DLD1 (cell line): ENCODE results near the gene ANAPC2.
"Not testable (repeated sequence)": the region's sequence is repeated elsewhere in the genome, so short reads cannot be mapped to it uniquely, and the experiment has no call there.

Experiments used
- in situ Hi-C: cut with HindIII; loops from 2 replicates; pipeline ENCODE4 v1.10.0; 2017; ENCODE audit warnings: low sequenced_read_pairs

Gene ANAPC2

DNA sequence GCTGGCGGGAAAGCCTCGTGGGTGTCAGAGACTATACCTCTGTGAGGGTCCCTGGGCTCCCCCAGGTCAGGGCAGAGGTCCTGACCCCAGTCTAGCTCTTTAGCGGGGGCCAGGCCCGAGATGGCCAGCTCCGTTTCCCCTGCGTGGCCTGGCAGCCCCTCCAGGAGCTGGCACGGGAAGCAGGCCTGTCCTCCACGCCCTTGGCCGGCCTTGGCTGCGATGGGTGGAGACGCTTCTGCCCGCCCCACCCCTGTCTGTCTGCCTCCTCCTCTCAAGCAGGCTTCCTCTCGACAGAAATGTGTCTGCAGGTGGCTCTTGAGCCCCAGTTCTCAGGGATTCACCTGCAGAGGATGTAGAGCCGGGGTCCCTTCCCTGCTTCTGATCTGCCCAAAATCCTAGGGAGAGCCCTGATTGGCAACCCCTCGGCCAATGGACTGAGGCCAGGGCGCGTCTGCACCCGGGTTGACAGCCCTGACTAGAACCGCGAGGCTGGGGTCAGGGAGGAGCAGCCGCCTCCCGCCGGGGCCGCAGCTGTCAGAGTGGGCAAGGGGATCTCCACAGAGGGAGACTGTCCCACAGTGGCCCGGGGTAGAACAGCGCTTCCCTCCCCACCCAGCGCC is 52.0 kb downstream of the ANAPC2 start:
- in situ Hi-C loops: no loop called here

DNA sequence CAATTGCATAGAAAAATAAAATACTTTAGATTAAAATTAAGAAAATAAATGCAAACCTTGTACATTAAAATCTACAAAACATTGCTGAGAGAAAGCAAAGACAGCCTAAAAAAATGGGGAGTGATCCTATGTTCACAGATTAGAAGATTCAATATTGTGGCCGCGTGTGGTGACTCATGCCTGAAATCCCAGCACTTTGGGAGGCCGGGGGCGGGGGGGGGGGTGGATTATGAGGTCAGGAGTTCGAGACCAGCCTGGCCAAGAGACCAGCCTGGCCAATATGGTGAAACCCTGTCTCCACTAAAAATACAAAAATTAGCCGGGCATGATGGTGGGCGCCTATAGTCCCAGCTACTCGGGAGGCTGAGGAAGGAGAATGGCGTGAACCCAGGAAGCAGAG is 53.2 kb downstream of the ANAPC2 start:
- in situ Hi-C loops: not testable (repeated sequence)

DNA sequence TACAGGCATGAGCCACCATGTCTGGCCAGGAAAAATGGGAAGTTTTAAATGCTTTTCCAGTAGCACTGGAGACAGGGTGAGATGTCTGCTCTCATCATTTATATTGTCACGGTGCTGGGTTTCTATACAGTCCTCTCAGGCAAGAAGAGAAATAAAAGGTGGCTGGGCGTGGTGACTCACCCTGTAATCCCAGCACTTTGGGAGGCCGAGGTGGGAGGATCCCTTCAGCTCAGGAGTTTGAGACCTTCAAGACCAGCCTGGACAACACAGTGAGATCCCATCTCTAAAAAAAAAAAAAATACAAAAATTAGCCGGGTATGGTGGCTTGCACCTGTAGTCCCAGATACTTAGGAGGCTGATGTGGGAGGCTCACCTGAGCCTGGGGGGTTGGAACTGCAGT is 54.2 kb downstream of the ANAPC2 start:
- in situ Hi-C loops: no loop called here

DNA sequence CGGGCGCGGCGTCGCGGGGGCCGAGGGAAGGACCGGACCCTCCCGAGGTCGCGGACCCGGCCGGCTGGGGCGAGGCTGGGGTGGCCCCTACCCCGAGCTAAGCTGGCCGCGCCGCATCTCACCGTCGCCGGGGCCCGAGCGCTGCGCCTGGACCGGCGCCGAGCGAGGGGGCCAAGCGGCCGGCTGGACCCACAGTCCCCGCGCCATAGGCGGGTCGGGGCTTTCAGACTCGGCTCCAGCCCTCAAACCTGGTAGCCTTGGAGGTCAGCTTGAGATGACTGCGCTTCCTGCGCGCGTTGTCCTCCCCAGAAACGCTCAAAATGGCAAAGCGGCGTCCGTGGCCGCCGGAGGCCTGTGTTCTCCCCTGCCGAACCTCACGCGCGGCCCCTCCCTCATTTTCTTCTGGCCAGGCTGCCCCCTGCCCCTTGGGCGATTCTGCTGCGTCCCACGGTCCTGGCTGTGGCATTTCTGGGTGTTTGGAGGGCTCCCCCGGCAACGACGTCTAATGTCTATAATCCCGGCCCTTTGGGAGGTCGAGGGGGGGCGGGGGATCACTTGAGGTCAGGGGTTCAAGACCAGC is 58.1 kb downstream of the ANAPC2 start:
- in situ Hi-C loops: no loop called here

DNA sequence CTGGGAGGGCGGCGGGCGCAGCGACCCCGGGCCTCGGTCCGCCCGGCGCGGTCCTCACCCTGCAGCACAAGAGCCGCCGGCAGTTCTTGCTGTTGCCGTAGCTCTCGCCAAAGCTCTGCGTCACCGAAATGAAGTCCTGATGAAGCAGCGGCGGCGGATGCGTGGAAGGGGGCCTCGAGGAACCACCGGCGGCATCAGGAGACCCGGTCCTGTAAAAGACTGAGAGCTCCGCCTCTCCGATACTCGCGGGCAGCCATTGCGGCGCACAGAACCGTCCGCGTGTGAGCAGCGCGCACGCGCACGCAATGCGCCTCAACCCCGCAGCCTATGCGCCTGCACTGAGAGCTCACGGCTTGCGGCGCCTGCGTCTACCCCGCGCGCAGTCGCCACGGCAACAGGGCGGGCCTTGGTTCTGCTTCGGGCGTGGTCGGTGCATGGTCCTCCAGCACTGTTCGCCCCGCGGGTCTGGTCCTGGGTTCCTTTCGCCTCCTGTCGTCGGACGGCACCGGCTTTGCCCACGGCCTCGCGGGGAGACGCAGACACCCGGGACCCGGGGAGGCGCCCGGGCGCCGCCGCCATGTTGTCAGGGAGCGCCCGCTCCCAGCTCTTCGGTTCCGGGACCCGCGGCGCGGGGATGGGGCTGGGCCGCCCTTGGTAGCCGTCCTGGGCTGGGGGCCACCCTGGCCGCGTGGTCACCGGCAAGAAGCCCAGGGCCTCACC is 58.7 kb downstream of the ANAPC2 start:
- in situ Hi-C loops: no loop called here

- in situ Hi-C loops: no loop called here
Observed at GRCh38 chr9:137128862-137129455, 59.4 kb downstream of the ANAPC2 start.

GRCh38 chr9:137128158-137128861 is 60.0 kb downstream of the ANAPC2 start:
- in situ Hi-C loops: no loop called here

- in situ Hi-C loops: no loop called here
Observed at GRCh38 chr9:137127301-137128157, 60.8 kb downstream of the ANAPC2 start.

GRCh38 chr9:137126786-137127185 is 61.6 kb downstream of the ANAPC2 start:
- in situ Hi-C loops: no loop called here
